Dermis blood vessel endothelial cell (primary cell): ENCODE measurements around the gene CFAP206. TPM values are rescaled to one million over a fixed set of nuclear protein-coding genes. Genes with fewer than 3 reads are reported as not detected.
A peak's percentile ranks its signal among the peaks of the same experiment; 100 is the strongest.

Experiments used
- DNase-seq: peaks from one replicate; pipeline ENCODE4 v3.0.0; 2010
- total RNA-seq: library from RNA; depleted of rRNA; stranded (reverse); fragments of >200 nt; gene quantifications from 2 replicates; pipeline ENCODE4 v1.2.3, GENCODE V29; 2014

CFAP206 gene
- 0.19 and 0.51 TPM in 2 replicates for total RNA-seq

GRCh38 chr6:87407901-87408720, at the start of gene CFAP206:
CFAP206 (plus strand) TSS chr6:87407972; CDS start chr6:87409840, 1,868 bp downstream.
- peak; percentile 89 for DNase-seq

GRCh38 chr6:87364602-87365252, 43.0 kb upstream of the CFAP206 start:
- DNase-seq: no peak

GRCh38 chr6:87366072-87366827, 41.5 kb upstream of the CFAP206 start:
- no peak for DNase-seq

GRCh38 chr6:87366899-87367298, 40.9 kb upstream of the CFAP206 start:
- no peak for DNase-seq

- no peak for DNase-seq
Measured at GRCh38 chr6:87373377-87373776, 34.4 kb upstream of the CFAP206 start.

GRCh38 chr6:87375315-87375714, 32.5 kb upstream of the CFAP206 start:
- DNase-seq: no peak

- DNase-seq: no peak
Measured at GRCh38 chr6:87376643-87377042, 31.1 kb upstream of the CFAP206 start.

GRCh38 chr6:87378947-87379346, 28.8 kb upstream of the CFAP206 start:
- no peak for DNase-seq

- no peak for DNase-seq
Measured at GRCh38 chr6:87382861-87383260, 24.9 kb upstream of the CFAP206 start.

GRCh38 chr6:87384038-87384437, 23.7 kb upstream of the CFAP206 start:
- DNase-seq: no peak

- DNase-seq: no peak
Measured at GRCh38 chr6:87384449-87384848, 23.3 kb upstream of the CFAP206 start.

- peak; percentile 65 for DNase-seq
Measured at GRCh38 chr6:87391334-87391733, 16.4 kb upstream of the CFAP206 start.

- DNase-seq: peak; percentile 85
Measured at GRCh38 chr6:87393026-87393622, 14.6 kb upstream of the CFAP206 start.

- no peak for DNase-seq
Measured at GRCh38 chr6:87395431-87395830, 12.3 kb upstream of the CFAP206 start.

- DNase-seq: no peak
Measured at GRCh38 chr6:87396595-87397392, 11.0 kb upstream of the CFAP206 start.

GRCh38 chr6:87397656-87398055, 10.1 kb upstream of the CFAP206 start:
- DNase-seq: no peak

GRCh38 chr6:87401832-87402231, 5.9 kb upstream of the CFAP206 start:
- DNase-seq: no peak

- DNase-seq: peak; percentile 47
Measured at GRCh38 chr6:87407561-87407900, 241 bp upstream of the CFAP206 start.

GRCh38 chr6:87408721-87409155, 966 bp downstream of the CFAP206 start:
- DNase-seq: no peak

GRCh38 chr6:87419266-87419665, 11.5 kb downstream of the CFAP206 start:
- no peak for DNase-seq

GRCh38 chr6:87420360-87420759, 12.6 kb downstream of the CFAP206 start:
- DNase-seq: no peak

GRCh38 chr6:87421576-87421975, 13.8 kb downstream of the CFAP206 start:
- no peak for DNase-seq
